Activated CD4-positive, alpha-beta T cell treated with anti-CD3 and anti-CD28 coated beads for 36 hours (primary cell): ENCODE results near the gene DNMT3A. TPM values are rescaled to one million over a fixed set of nuclear protein-coding genes. Genes with fewer than 3 reads are reported as not detected.

Experiments
- ATAC-seq: fragments of 200-7000 bp; cut with Tn5 transposase; one replicate; pipeline ENCODE4 v1.10.0; 2021; ENCODE audit warnings: mild to moderate bottlenecking, moderate library complexity
- CTCF ChIA-PET: fragments of 350-600 bp; sonication (Branson Sonifier 250); formaldehyde crosslinking; loops from one replicate; lab custom pipeline; 2021; ENCODE audit warnings: antibody characterized with exemption; lab: Charles Lee
- POLR2A ChIA-PET: fragments of 350-600 bp; sonication (Branson Sonifier 250); formaldehyde crosslinking; loops from one replicate; lab custom pipeline; 2021; ENCODE audit warnings: antibody characterized with exemption, inconsistent platforms; lab: Charles Lee
- DNase-seq: peaks from one replicate; pipeline ENCODE4 v3.0.0-alpha.2; 2020
- H3K27ac Mint-ChIP-seq: one replicate; pipeline ENCODE4 v1.8.0; 2021; ENCODE audit warnings: mixed read lengths
- H3K27me3 Mint-ChIP-seq: one replicate; pipeline ENCODE4 v1.8.0; 2021; ENCODE audit warnings: mixed read lengths
- H3K36me3 Mint-ChIP-seq: one replicate; pipeline ENCODE4 v1.8.0; 2021; ENCODE audit warnings: low read depth, mixed read lengths
- H3K4me1 Mint-ChIP-seq: one replicate; pipeline ENCODE4 v1.8.0; 2021; ENCODE audit warnings: mixed read lengths
- H3K4me3 Mint-ChIP-seq: one replicate; pipeline ENCODE4 v1.8.0; 2021; ENCODE audit warnings: mild to moderate bottlenecking, moderate library complexity, mixed read lengths
- H3K9me3 Mint-ChIP-seq: one replicate; pipeline ENCODE4 v1.8.0; 2021; ENCODE audit warnings: low read depth, mixed read lengths
- intact Hi-C, 2 experiments: fragments of 100-400 bp; cut with DNase I in 1 of 2; cut with micrococcal nuclease in 1 of 2; formaldehyde crosslinking; loops; one replicate each; pipeline versions ENCODE4 v1.14.2 to v1.15.1; 2022 to 2024; cut with DNase I, micrococcal nuclease
- total RNA-seq, 2 experiments: library from RNA; stranded (reverse); gene quantifications; one replicate each; pipeline ENCODE4 v1.2.3, GENCODE V29; 2021

The DNMT3A gene
- total RNA-seq, 2 experiments from 2014 or later, result 62.3 to 76.2 TPM

GRCh38 chr2:25336383-25336841 is 5.3 kb downstream of the DNMT3A start:
- peak overlapping the region; percentile 89 for H3K27ac Mint-ChIP-seq
- no peaks in the 10 kb centered on the region for H3K27me3 Mint-ChIP-seq
- H3K36me3 Mint-ChIP-seq, result peaks cover 7% of the 10 kb centered on the region
- H3K4me1 Mint-ChIP-seq, result peaks cover 78% of the 10 kb centered on the region
- H3K9me3 Mint-ChIP-seq, result no peaks in the 10 kb centered on the region
- no peak for DNase-seq
- ATAC-seq, result no peak
- H3K4me3 Mint-ChIP-seq, result no peak overlapping the region
- ChIA-PET CTCF (interaction anchor here (0.9 to 2.5 kb wide), 4 partner anchors 10 to 25 kb away, joined by 3 to 11 read pairs (median 5); no protein-coding TSS in a partner anchor), POLR2A (no interaction called here)
- intact Hi-C loops, result no loop called here

GRCh38 chr2:25335971-25336370 is 5.8 kb downstream of the DNMT3A start:
- Mint-ChIP-seq H3K36me3 (peaks cover 11% of the 10 kb centered on the region), H3K27ac (peak overlapping the region; percentile 89), H3K9me3 (no peaks in the 10 kb centered on the region), H3K4me1 (peaks cover 83% of the 10 kb centered on the region), H3K4me3 (no peak overlapping the region), H3K27me3 (no peaks in the 10 kb centered on the region)
- intact Hi-C loops, result no loop called here
- DNase-seq (no peak), ATAC-seq (no peak)
- POLR2A ChIA-PET, result interaction anchor here (2.8 kb wide), 1 partner anchor 22 kb away, joined by 9 read pairs; no protein-coding TSS in a partner anchor
- CTCF ChIA-PET, result interaction anchor here (2.5 kb wide), 1 partner anchor 12 kb away, joined by 11 read pairs; no protein-coding TSS in a partner anchor

DNA sequence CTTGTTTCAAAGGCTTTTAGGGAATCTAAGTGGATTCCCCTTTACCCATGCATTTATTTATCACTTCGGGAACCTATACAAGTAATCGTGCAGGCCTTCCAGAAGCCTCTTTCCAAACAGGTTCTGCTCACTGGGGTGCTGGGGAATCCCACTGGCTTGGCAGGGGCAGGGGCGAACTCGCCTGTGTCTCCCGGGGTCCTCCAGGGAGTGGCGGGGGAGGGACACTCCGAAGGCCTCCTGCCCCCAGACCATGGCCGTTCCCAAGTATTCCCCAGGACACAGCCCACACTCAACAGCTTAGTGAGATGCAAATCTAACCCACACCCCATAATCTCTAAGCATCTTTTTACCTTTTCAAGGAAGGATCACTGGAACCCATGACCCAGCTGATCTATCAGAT is 6.5 kb downstream of the DNMT3A start:
- DNase-seq, result no peak
- ATAC-seq, result no peak
- Mint-ChIP-seq H3K4me3 (no peak overlapping the region), H3K27me3 (no peaks in the 10 kb centered on the region), H3K4me1 (peaks cover 89% of the 10 kb centered on the region), H3K9me3 (no peaks in the 10 kb centered on the region), H3K27ac (peak overlapping the region; percentile 58), H3K36me3 (peaks cover 11% of the 10 kb centered on the region)
- ChIA-PET CTCF (interaction anchor here (0.7 to 2.5 kb wide), 2 partner anchors 8 to 12 kb away, joined by 3 to 11 read pairs; no protein-coding TSS in a partner anchor), POLR2A (interaction anchor here (2.8 kb wide), 1 partner anchor 21 kb away, joined by 9 read pairs; no protein-coding TSS in a partner anchor)
- intact Hi-C loops, result no loop called here

DNA sequence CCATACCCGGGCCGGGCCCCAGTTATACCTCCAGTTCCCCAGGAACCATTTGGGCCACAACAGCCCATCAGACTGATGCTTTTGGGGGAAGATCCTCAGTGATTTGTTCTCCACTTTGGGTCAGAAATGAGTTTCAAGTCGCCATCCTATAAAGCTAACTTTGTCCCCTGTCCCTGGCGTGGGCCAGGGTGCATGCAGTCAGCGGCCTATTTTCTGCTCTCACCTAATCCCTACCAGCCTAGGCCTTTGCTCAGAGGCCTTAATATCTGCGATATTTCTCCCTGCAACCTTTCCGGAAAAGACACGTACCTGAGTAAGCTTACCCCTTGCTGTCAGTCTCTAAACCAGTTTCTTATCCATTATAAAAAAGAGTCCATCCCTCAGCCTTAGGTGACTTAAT is 7.2 kb downstream of the DNMT3A start:
- H3K27ac Mint-ChIP-seq, result peak overlapping the region; percentile 75
- peak overlapping the region; percentile 29 for H3K4me3 Mint-ChIP-seq
- H3K9me3 Mint-ChIP-seq, result no peaks in the 10 kb centered on the region
- peaks cover 94% of the 10 kb centered on the region for H3K4me1 Mint-ChIP-seq
- POLR2A ChIA-PET, result interaction anchor here (2.8 kb wide), 1 partner anchor 20 kb away, joined by 9 read pairs; no protein-coding TSS in a partner anchor
- H3K36me3 Mint-ChIP-seq, result peaks cover 11% of the 10 kb centered on the region
- ATAC-seq, result no peak
- CTCF ChIA-PET, result interaction anchor here (0.7 to 1.3 kb wide), 3 partner anchors 11 to 226 kb away, joined by 3 to 4 read pairs (median 4); no protein-coding TSS in a partner anchor
- DNase-seq, result no peak
- intact Hi-C loops, result no loop called here
- no peaks in the 10 kb centered on the region for H3K27me3 Mint-ChIP-seq

DNA sequence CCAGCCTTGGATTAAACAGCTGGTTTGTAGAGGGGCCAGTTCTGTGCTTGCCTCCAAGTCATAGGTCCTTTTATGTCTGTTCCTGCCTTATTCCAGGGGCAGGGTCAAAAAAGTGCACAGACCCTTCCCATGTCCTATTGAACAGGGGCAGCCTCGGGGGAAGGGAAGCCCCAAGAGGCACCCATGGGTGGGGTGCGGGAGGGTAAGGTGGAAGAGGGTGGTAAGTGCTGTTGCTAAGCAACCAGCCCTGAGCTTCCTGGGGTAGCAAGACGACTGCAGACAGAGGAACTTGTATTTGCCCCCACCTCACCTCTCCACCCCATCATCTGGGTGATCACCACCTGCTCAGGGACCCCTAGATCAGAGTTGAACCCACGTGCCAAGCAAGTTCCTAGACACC is 7.7 kb downstream of the DNMT3A start:
- ChIA-PET CTCF (interaction anchor here (0.6 to 1.3 kb wide), 4 partner anchors 10 to 233 kb away, joined by 3 to 4 read pairs (median 4); no protein-coding TSS in a partner anchor), POLR2A (interaction anchor here (2.8 kb wide), 1 partner anchor 20 kb away, joined by 9 read pairs; no protein-coding TSS in a partner anchor)
- DNase-seq (no peak), ATAC-seq (no peak)
- Mint-ChIP-seq H3K27me3 (no peaks in the 10 kb centered on the region), H3K27ac (peak overlapping the region; percentile 75), H3K4me1 (peaks cover 89% of the 10 kb centered on the region), H3K36me3 (peaks cover 11% of the 10 kb centered on the region), H3K4me3 (no peak overlapping the region), H3K9me3 (no peaks in the 10 kb centered on the region)
- intact Hi-C loops, result no loop called here

GRCh38 chr2:25332571-25332970 is 9.2 kb downstream of the DNMT3A start:
- ATAC-seq, result no peak

GRCh38 chr2:25331686-25332365 is 9.9 kb downstream of the DNMT3A start:
- peak; percentile 86 for DNase-seq
- ChIA-PET CTCF (interaction anchor here (0.6 to 1.9 kb wide), 6 partner anchors 9 to 45 kb away, joined by 4 to 9 read pairs (median 5); no protein-coding TSS in a partner anchor), POLR2A (no interaction called here)

More at GRCh38 chr2:25332571-25332970, 9.2 kb downstream of the DNMT3A start:
- H3K36me3 Mint-ChIP-seq, result peaks cover 18% of the 10 kb centered on the region
- intact Hi-C loops, result no loop called here
- CTCF ChIA-PET, result interaction anchor here (0.6 to 1.9 kb wide), 6 partner anchors 10 to 135 kb away, joined by 3 to 9 read pairs (median 4); no protein-coding TSS in a partner anchor
- H3K27me3 Mint-ChIP-seq, result no peaks in the 10 kb centered on the region
- H3K9me3 Mint-ChIP-seq, result no peaks in the 10 kb centered on the region
- POLR2A ChIA-PET, result no interaction called here
- peak overlapping the region; percentile 75 for H3K27ac Mint-ChIP-seq
- no peak overlapping the region for H3K4me3 Mint-ChIP-seq
- H3K4me1 Mint-ChIP-seq, result peaks cover 75% of the 10 kb centered on the region
- DNase-seq, result no peak

GRCh38 chr2:25330937-25331336 is 10.8 kb downstream of the DNMT3A start:
- DNase-seq (no peak), ATAC-seq (no peak)
- CTCF ChIA-PET, result interaction anchor here (0.6 to 1.9 kb wide), 3 partner anchors 22 to 94 kb away, joined by 3 to 9 read pairs (median 3); no protein-coding TSS in a partner anchor
- H3K4me1 Mint-ChIP-seq, result peaks cover 58% of the 10 kb centered on the region
- peaks cover 30% of the 10 kb centered on the region for H3K36me3 Mint-ChIP-seq
- no peak overlapping the region for H3K27ac Mint-ChIP-seq
- no peak overlapping the region for H3K4me3 Mint-ChIP-seq
- POLR2A ChIA-PET, result no interaction called here
- intact Hi-C loops, result no loop called here
- peaks cover 12% of the 10 kb centered on the region for H3K9me3 Mint-ChIP-seq
- H3K27me3 Mint-ChIP-seq, result no peaks in the 10 kb centered on the region

More at GRCh38 chr2:25331686-25332365, 9.9 kb downstream of the DNMT3A start:
- Mint-ChIP-seq H3K4me1 (peaks cover 67% of the 10 kb centered on the region), H3K27me3 (no peaks in the 10 kb centered on the region), H3K4me3 (peak overlapping the region; percentile 10), H3K9me3 (peaks cover 6% of the 10 kb centered on the region), H3K36me3 (peaks cover 23% of the 10 kb centered on the region), H3K27ac (peak overlapping the region; percentile 75)
- intact Hi-C loops, result no loop called here
- ATAC-seq, result peak; percentile 92

DNA sequence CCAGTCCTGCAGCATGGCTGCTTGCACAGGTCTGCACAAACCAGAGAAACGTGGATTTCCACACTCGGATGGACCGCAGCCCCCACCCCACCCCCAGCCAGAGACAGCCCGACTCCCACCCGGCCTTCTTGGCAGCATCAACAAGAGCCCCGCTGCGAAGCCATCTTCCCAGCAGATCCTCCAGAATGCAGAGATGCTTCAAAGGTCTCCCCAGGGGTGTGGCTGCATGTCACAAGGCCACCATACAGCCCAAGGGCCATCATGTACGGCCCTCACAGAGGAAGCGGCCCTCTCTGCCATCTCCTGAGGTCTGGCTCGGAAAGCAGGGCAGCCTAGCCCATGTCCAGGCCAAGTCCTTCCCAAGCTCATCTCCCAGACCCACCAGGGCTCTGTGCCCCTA is 11.5 kb downstream of the DNMT3A start:
- CTCF ChIA-PET, result interaction anchor here (0.6 kb wide), 1 partner anchor 95 kb away, joined by 3 read pairs; no protein-coding TSS in a partner anchor
- DNase-seq, result no peak
- H3K27ac Mint-ChIP-seq, result no peak overlapping the region
- no peak overlapping the region for H3K4me3 Mint-ChIP-seq
- POLR2A ChIA-PET, result no interaction called here
- intact Hi-C loops, result no loop called here
- H3K4me1 Mint-ChIP-seq, result peaks cover 58% of the 10 kb centered on the region
- H3K27me3 Mint-ChIP-seq, result no peaks in the 10 kb centered on the region
- peaks cover 35% of the 10 kb centered on the region for H3K36me3 Mint-ChIP-seq
- ATAC-seq, result no peak
- H3K9me3 Mint-ChIP-seq, result peaks cover 12% of the 10 kb centered on the region

DNA sequence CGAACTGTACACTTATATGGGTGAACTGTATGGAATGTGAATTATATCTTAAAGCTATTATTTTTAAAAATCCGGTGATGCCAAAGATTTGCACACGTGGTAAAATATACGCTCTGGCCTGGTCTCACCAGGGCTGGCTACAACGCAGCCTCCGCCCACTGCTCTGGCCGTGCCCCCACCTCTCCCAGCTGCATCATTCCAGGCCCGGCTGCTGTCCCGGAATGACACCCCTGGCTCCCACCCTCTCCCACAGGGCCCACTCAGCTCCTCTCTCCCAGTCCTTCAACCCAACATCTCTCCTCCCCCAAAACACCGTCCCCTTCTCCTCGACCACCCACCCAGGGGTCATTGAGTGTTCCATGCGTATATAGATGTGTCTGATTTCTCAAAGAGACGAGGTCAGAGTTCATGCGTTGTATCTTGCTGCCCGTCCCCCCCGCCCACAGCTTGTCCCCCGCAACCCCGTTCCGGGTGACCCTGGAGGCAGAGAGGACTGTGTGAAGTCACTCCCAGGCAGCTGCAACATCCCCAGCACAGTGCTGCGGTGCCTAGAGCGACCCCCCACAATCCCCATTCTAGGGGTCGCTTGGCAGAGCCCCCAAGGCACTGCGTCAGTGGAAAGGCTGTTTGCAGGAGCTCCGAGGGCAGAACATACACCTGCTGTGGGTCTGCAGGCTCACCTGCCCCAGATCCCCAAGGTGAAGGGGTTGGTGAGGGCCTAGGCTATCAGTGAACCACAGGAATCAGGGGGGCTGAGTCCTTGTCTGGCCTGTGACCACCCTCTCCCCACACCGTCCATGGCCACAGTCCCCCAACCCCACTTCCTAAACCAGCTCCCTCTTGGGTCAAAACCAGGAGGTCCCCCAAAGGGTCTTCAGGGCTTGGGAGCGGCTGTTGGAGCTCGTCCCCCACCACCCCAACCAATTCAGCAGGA is 13.3 kb downstream of the DNMT3A start:
- Mint-ChIP-seq H3K9me3 (peaks cover 12% of the 10 kb centered on the region), H3K36me3 (peaks cover 35% of the 10 kb centered on the region), H3K27me3 (no peaks in the 10 kb centered on the region), H3K4me1 (peaks cover 59% of the 10 kb centered on the region), H3K4me3 (no peak overlapping the region), H3K27ac (no peak overlapping the region)
- intact Hi-C loops, result no loop called here
- POLR2A ChIA-PET, result no interaction called here
- ATAC-seq (no peak), DNase-seq (no peak)
- CTCF ChIA-PET, result interaction anchor here (0.5 to 2.0 kb wide), 6 partner anchors 14 to 189 kb away, joined by 3 to 4 read pairs (median 3); no protein-coding TSS in a partner anchor
